GM18907 (cell line): ENCODE measurements around the gene CDADC1.
"Not testable (repeated sequence)": the region's sequence is repeated elsewhere in the genome, so short reads cannot be mapped to it uniquely, and the experiment has no call there.

ENCODE experiments used
- ATAC-seq: cut with Tn5 transposase; IDR thresholded peaks from one replicate; pipeline ENCODE4 v1.9.1; 2021; ENCODE audit warnings: mild to moderate bottlenecking, moderate library complexity; ENCODE audit not compliant: unreplicated experiment

CDADC1 gene

DNA sequence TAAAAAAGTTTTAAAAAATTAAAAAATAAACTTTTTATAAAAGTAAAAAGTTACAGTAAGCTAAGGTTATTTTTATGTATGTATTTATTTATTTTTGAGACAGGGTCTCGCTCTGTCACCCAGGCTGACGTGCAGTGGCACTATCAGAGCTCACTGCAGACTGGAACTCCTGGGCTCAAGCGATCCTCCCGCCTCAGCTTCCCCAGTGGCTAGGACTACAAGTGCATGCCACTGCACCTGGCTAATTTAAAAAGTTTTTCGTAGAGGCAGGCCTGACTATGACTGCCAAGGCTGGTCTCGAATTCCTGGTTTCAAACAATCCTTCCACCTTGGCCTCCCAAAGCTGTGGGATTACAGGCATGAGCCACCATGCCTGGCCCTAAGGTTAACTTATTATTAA lies 64.1 kb downstream of the CDADC1 start:
- ATAC-seq: no peak

DNA sequence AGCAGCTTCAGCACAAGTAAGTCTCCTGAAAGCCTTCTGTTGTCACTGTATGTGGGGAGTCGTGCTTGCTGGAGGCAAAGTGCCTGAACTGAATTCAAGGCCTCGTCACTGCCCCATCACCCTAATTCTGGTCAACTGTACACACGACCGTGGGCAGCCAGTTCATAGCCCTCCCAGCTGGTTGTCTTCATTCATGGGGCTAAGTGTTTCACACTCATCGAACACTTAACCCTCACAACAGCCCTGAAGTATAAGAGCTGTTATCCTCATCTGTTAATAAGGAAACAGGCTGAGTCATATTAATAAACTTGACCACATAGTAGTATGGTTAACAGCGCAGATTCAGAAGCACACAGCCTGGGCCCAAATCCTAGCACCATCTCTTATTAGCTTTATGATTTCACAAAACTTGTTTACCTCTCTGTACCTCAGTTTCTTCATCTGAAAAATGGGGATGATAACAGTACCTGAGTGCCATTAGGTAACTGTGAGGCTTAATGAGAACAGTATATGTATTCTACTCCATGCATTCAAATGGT lies 66.7 kb downstream of the CDADC1 start:
- no peak for ATAC-seq

DNA sequence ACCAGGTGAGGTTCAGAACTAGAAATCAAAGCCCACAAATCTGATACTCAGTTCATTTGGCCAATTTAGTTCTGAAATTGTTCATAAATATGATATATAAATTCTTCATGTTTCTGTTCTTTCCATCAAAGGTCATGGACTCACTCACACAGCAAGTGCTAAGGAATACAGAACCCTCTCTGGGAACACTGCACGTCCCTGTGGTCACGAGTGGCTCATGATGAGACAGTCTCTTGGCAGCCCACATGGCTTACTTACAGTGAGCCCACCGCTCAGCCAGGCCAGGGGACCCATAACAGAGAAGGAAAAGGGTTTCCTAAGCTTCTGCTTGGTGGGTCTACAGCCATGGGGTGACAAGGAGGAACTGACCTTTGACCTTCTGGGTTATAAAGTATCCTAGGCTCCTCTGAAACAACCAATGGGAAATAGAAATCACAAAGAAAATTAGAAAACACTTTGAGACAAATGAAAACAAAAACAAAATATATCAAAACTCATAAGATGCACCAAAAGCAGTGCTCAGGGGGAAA lies 67.4 kb downstream of the CDADC1 start:
- no peak for ATAC-seq

DNA sequence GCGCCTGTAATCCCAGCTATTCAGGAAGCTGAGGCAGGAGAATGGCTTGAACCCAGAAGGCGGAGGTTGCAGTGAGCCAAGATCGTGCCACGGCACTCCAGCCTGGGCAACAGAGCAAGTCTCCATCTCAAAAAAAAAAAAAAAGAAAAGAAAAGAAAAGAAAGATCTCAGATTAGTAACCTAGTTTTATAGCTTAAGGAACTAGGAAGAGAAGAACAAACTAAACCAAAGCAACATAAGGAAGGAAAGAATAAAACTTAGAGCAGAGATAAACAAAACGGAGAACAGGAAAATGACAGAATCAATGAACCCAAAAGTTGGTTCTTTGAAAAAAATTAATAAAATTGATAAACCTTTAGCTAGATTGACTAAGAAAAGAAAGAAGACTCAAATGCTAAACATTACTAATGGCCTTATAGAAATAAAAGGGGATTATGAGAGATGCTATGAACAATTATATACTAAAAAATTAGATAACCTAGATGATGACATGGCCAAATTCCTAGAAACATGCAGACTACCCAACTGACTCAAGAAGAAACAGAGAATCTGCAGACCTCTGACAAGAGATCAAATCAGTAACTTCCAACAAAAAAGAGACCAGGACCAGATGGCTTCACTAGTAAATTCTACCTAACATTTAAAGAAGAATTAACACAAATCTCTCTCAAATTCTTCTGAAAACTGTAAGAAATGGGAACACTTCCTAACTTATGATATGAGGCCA lies 68.2 kb downstream of the CDADC1 start:
- no peak for ATAC-seq

DNA sequence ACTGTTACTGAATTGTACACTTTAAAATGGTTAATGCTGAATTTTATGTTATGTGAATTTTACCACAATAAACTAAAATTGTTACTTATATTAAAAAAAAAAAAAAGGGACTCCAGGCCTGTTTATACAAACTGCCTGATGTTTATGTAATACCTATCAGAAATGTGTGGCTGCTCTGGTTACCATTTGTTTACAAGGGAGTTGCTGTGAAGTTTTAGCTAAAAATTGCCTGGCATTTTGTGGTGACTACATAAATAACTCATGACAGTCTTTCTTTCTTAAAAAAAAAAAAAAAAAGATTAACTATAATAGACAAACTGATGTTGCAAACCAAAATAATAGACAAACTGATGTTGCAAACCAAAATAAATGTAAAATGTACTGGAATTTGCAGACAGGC lies 71.8 kb downstream of the CDADC1 start:
- no peak for ATAC-seq

DNA sequence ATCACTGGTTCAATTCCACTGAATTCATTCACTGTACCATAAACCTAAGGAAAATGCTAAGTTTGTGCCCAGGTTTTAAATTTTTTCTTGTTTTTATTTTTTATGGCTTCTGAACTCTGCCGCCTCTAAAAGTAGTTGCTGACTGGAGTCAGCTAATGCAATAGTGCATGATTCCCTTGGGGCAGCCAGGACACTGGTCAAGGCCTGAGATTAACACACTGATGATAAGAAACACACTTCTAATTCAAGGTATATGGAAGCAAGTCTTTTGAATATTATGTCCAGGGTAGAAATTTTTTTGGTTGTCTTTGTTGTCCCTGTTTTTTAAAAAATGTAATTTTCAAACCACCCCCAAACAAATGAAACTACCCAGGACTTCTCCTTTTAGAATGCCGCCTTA lies 72.2 kb downstream of the CDADC1 start:
- ATAC-seq: no peak

DNA sequence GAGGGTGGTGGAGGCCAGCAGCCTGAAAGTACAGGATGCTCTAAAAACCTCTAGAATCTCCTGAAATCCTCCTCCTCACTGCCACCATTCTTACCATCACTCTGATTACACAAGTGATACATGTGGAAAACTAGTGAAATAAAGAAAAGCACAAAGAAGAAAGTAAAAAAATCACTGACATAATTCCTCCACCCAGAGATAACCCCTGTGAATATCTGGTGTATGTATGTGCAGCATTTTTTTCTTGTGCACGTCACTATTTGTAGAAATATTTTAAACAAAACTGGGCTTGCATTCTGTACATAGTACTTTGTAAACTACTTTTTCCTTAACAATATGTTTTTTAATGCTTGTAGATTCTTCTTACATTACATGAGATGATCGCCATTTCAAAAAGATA lies 73.2 kb downstream of the CDADC1 start:
- ATAC-seq: no peak

DNA sequence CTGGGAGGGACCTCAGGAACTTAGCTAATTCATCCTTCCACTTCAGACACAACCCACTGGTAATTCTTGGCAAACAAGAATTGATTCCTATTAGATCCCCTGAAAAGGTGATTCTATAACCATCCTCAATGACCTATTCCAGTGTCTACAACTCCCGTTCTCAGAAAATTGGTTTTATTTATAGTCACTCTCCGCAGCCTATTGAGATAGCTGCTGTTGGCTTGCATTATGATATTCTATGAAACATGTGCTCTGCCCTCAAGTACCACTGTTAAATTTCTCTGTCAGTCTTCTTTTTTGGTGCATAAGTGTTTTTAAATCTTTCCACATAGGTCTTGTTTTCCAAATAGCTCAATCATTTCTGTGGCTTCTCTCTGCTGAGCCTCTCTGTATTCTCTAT lies 75.0 kb downstream of the CDADC1 start:
- no peak for ATAC-seq

DNA sequence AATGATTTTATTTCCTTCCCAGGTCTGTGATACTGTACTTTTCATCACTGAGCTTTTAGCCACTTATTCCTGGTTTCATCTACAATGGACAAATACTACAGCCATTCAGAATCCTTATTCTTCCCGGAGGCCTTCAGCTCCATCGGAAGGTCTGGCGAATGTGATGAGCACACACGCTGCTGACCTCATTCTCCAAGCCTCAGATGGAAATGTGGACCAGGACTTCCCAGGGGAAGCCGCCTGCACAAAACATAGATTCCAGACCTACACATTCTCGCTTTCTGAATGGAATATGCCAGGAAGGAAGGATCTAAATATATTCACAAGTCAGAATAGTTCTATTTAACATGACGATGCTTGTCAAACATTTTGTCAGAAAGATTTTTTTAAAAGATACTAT lies 75.6 kb downstream of the CDADC1 start:
- ATAC-seq: no peak

DNA sequence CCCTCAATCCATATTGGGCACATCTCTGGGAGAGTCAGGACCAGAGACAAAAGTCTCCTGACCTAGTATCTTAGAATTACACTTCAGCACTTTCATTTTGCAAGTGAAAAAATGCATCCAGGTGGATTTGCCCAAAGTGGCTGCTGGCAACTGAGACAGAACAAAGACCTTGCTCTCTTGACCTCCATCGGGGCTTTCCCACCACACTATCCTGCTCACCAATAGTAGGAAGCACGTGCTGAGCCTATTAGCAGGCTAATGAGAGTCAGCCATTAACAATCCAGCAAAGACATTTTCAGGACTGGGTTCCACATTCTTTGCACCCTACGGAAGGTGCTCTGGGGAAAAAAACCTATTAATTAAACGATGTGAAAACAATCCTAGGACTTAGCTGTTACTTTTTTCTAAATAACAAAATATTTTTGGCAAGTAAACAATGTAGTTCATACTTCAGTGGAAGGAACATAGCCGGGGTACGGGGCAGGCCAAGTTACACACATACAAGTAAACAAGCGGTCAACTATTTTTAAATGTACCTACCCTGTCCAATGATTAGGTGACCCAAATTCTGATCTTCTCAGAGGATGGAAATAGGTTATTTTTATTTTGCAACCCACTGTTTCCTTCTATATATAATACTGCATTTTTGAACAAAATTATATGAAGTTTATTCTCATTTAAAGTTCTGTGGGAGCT lies 78.6 kb downstream of the CDADC1 start:
- no peak for ATAC-seq

DNA sequence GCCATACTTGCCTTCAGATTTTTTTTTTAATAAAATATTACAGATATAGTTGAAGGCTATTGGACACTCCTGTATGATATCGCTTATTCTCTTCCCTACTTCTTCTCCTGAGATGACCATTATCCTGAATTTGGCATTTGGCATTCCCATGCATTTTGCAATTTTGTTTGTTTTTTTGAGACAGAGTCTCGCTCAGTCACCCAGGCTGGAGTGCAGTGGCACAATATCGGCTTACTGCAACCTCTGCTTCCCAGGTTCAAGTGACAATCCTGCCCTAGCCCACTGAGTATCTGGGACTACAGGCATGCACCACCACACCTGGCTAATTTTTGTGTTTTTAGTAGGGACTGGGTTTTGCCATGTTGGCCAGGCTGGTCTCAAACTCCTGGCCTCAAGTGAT lies 79.4 kb downstream of the CDADC1 start:
- not testable (repeated sequence) for ATAC-seq

DNA sequence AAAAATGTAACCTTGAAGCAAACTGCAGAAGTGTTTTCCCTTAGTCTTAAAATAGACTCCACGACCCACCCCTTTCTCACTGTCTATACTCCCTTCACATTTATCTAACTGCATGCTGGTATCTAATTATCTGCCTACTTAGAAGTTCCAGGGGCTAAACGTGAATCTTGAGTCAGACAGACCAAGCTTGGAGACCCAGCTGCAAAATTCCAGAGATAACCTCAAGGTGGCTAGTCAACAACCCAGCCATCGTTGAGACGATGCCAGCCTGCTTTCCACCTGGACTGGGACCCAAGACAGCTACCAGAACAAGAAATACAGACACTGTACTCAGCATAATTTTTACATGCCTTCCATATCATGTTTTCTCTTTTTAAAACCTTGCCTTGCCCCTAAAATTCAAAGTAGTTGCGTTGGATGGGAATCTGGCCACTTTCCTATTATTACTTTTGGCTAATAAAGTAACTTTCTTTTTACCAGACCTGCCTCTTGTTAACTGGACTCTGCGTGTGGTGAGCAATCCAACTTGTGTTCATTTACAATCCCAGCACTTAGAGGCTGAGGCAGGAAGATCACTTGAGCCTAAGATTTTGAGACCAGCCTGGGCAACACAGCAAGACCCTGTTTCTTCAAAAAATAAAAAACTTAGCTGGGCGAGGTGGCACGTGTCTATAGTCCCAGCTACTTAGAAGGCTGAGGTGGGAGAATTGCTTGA lies 82.3 kb downstream of the CDADC1 start:
- ATAC-seq: no peak

DNA sequence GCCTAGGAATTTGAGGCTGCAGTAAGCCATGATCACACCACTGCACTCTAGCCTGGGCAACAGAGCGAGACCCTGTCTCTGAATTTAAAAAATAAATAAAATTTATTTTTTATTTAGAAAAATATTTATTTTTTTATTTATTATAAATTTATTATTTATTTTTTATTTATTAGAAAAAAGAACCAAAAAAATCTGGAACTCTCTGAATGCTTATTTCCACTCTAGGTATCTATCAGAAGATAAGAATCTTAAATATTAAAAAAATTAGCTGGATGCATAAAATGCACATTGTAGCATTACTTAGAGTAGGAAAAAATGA lies 82.8 kb downstream of the CDADC1 start:
- no peak for ATAC-seq

DNA sequence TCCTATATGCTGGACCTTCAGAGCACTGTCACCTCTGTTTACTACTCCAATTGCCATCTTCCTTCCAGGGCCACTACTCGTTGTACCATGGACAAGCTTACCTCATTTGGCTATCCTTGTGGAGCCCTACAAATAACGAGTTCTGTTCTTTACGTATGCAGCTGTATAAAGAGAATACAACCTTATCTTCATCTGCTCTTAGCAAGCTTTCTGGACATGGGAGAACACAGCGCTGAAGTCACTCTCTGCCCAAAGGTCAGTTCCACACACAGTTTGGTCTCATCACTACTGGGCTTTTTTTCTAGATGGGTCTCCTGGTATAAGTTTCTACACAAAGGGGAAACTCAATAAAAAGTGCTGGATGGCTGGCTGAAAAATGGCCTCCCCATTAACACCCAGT lies 88.9 kb downstream of the CDADC1 start:
- no peak for ATAC-seq

DNA sequence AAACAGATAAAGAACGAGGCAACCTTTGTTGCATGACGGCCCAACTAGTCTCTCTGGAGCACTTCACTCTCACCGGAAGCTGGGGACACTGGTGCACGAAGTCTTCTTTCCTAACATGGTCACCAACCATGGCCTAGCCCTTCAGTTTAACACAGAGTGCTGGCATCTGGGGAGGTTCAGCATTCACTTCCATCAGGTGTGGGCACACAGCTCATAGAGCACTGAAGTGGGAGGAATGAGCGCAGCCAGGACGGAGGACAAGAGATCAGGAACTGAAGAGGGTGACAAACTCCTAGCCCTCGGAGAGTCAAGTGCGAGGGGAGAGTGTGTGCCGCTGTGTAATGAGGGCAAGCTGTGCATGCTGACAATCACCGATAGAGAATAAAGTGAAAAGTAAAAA lies 92.4 kb downstream of the CDADC1 start:
- no peak for ATAC-seq

DNA sequence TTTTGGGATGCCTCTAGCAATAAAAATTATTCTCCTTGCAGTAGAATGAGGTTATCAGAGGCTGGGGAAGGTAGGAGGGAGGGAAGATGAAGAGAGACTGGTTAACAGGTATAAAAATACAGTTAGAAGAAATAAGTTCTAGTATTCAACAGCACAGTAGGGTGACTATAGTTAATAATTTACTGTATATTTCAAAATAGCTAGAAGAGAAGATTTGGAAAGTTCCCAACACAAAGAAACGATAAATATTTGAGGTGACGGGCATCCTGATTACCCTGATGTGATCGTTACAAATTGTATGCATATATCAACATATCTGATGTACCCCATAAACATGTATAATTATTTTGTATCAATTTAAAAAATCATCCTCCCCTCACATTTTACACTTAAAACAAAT lies 93.8 kb downstream of the CDADC1 start:
- ATAC-seq: no peak

DNA sequence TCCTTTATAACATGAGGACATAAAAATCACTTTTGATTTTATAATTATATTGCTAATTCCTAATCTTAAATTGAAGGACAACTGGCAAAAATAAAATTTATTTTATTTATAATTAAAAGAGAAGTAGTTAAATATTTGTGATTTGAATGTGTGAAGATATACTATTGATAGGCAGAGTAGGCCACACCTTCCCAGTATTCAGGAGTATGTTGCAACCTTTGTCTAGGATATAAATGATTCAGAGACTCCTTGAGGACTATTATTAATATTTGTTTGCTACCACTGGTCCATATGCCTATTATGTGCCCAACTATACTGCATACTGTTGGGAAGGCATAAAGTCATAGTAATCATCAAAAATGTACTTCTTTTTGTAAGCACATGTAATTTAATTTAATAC lies 94.2 kb downstream of the CDADC1 start:
- ATAC-seq: no peak

DNA sequence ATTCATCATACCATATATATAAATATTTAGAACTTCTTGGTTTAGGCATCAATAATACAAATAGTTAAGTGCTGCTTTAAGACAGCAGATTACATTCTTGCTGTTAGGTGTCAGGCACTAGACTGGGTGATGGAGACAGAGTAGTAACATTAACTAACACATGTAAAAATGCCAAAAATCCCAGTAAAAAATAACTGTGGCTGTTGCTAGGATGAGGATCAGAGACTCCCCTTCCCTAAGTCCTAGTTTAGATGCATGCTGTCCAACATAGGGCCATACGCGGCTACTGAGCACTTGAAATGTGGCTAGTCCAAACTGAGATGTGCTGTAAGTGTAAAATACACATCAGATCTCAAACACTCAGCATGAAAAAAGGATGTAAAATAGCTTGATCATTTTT lies 94.7 kb downstream of the CDADC1 start:
- no peak for ATAC-seq
